Measurements from ENCODE around the gene CABP7.
"Not testable (repeated sequence)": the region's sequence is repeated elsewhere in the genome, so short reads cannot be mapped to it uniquely, and the experiment has no call there.

Gene CABP7

DNA sequence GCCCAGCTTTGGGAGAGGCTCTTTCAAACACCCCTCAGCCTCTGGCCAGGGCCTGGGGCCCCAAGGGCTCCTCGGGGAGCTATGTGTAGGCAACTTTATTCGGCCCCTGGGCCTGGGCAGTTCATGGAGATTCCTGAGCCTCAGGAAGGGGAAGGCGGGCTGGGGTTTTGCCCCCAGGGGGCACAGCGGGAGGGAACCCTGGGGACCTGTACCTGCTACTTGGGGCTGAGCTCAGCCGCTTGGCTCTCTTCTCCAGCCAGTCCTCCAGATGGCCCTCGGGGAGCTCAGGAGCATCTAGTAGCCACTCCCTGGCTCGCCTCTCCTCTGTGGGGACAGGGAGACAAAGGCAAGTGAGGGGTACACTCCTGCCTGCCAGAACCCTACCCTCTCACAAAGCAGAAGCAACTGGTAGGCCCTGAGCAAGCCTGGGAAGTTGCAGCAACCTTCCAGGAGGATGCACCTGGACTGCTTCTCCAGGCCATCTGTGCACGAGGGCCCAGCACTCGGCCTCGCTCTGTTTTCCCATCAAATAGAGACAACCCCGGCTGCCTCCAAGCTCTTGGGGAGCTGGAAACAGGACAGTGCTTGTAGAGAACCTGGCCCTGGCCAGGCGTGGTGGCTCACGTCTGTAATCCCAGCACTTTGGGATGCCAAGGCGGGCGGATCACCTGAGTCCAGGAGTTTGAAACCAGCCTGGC lies 18.5 kb downstream of the CABP7 start:
- in situ Hi-C loops (cut with HindIII; ENCODE audit: low pct_ligation_motif_present, low pct_unique_long_range_greater_than_20kb, low sequenced_read_pairs) = no loop called here
- no peak for DNase-seq

- in situ Hi-C loops (cut with HindIII; ENCODE audit: low pct_ligation_motif_present, low pct_unique_long_range_greater_than_20kb, low sequenced_read_pairs) = no loop called here
Observed at GRCh38 chr22:29739346-29739875, 19.6 kb downstream of the CABP7 start.

DNA sequence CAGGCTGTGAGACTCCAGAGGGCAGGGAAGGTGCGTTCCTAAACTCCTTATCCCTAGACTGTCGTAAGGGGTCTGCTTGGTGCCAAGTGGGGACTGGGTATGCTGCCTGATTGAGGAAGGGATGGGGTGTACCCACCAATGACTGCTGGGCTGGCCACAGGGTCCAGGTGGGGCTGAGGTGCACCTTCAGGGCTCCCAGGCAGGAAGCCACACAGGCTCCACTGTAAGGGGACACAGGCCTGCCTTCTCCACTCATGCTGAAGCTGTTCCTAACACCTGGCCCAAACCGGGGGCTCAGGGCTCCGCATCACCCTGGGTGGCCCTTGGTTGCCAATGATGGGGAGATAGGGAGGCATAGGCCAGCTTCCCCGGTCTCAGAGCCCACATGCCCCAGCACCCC lies 20.4 kb downstream of the CABP7 start:
- DNase-seq = no peak
- in situ Hi-C loops (cut with HindIII; ENCODE audit: low pct_ligation_motif_present, low pct_unique_long_range_greater_than_20kb, low sequenced_read_pairs) = no loop called here

More at GRCh38 chr22:29739346-29739875, 19.6 kb downstream of the CABP7 start:
- no peak for DNase-seq

DNA sequence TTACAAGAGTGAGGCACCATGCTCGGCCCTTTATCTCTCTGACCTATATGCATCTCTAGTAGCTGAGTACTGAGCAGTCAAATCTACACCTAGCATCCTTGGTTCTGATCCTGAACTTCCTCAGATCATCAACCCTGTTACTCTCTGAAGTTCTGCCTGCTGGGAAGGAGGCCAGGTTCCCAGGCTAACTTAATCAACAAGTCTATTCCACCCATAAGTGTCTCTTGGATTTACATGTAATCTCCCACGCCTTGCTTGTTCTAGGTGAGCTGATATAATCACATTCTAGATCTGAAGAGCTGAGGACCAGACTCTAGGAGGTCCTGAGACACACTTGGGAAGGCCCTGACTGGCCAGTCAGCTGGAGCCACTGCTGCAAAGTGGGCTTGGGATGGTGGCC lies 22.1 kb downstream of the CABP7 start:
- DNase-seq = no peak
- in situ Hi-C loops (cut with HindIII; ENCODE audit: low pct_ligation_motif_present, low pct_unique_long_range_greater_than_20kb, low sequenced_read_pairs) = no loop called here

GRCh38 chr22:29742326-29742725 lies 22.5 kb downstream of the CABP7 start:
- no peak for DNase-seq
- in situ Hi-C loops (cut with HindIII; ENCODE audit: low pct_ligation_motif_present, low pct_unique_long_range_greater_than_20kb, low sequenced_read_pairs) = no loop called here

DNA sequence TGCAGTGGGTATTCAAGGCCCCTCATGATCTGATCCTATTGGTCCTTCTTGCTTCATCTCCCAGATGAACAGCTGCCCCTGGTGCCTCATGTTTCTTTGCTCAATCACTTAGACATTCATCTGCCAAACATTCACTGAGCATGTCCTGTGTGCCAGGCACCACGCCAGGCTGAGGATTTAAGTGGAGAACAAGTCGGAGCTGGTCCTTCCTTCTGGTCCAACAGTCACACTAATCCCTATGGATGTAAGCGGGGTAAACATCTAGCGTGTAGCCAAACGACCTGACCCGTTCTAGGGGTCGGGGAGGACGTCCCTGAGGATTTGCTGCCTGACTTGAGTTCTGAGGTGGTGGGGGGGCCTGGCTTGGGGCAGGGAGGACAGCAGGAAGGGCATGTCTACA lies 25.1 kb downstream of the CABP7 start:
- DNase-seq = peak; percentile 25
- in situ Hi-C loops (cut with HindIII; ENCODE audit: low pct_ligation_motif_present, low pct_unique_long_range_greater_than_20kb, low sequenced_read_pairs) = no loop called here

DNA sequence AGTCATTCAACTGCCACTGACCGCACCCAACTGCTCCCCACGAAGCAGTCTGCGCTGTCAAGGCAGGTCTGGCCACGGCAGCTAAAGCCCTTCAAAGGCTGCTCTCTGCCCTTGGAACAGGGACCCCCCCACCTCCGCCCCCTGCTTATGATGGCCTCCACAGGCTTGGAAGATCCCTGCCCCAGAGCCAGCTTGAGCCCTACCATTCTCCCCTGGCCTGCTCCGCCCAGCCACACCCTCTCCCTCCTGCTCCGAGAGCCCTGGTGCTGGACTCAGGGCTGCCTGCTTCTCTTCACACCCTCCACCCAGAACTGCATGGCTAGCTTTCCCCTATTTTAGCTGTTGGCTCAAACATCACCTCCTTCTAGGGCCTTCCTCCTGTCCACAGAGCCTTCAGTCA lies 28.0 kb downstream of the CABP7 start:
- no peak for DNase-seq
- in situ Hi-C loops (cut with HindIII; ENCODE audit: low pct_ligation_motif_present, low pct_unique_long_range_greater_than_20kb, low sequenced_read_pairs) = no loop called here

DNA sequence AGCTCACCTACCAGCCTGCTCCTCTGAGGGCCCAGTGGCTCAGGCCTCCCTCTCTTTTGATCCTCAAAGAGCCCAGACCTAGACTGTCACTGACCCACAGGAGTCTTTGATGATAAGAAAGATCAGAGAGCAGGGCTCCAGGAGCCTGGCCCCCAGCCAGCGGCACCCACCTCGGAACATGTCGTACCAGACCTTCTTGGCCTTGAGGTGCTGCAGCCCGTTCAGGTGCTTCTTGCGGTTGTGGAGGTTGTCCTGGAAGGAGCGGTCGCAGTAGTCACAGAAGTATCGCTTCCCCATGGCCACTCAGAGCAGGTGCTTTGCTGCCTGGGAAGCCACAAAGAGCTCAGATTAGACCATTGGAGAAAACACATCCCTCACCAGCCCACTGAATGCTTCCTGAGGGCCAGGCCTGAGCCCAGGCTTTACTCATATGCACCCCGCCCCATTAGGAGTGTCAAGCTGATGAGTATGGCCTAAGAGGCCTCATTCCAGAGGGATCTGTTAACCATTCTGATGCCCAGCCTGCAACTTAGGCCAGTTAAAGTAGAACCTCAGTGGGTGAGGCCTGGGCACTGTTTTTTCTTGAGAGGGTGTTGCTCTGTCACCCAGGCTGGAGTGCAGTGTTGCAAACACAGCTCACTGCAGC lies 28.6 kb downstream of the CABP7 start:
- DNase-seq = no peak
- in situ Hi-C loops (cut with HindIII; ENCODE audit: low pct_ligation_motif_present, low pct_unique_long_range_greater_than_20kb, low sequenced_read_pairs) = no loop called here

GRCh38 chr22:29750029-29750428 lies 30.2 kb downstream of the CABP7 start:
- in situ Hi-C loops (cut with HindIII; ENCODE audit: low pct_ligation_motif_present, low pct_unique_long_range_greater_than_20kb, low sequenced_read_pairs) = no loop called here

GRCh38 chr22:29750559-29751538 lies 31.0 kb downstream of the CABP7 start:
- in situ Hi-C loops (cut with HindIII; ENCODE audit: low pct_ligation_motif_present, low pct_unique_long_range_greater_than_20kb, low sequenced_read_pairs) = no loop called here
- DNase-seq = no peak

More at GRCh38 chr22:29750029-29750428, 30.2 kb downstream of the CABP7 start:
- no peak for DNase-seq

DNA sequence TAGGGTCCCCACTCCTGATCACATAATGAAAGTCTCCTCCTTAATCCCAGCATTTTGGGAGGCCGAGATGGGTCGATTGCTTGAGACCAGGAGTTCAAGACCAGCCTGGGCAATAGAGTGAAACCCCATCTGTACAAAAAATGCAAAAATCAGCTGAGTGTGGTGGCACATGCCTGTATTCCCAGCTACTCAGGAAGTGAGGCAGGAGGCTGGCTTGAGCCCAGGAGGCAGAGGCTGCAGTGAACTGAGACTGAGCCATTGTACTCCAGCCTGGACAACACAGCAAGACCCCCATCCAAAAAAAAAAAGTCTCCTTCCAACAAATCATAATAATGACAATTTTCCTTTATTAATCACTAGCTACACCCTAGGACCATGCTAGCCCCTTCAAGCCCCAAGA lies 31.9 kb downstream of the CABP7 start:
- in situ Hi-C loops (cut with HindIII; ENCODE audit: low pct_ligation_motif_present, low pct_unique_long_range_greater_than_20kb, low sequenced_read_pairs) = no loop called here
- DNase-seq = no peak

GRCh38 chr22:29753808-29754657 lies 34.2 kb downstream of the CABP7 start:
- in situ Hi-C loops (cut with HindIII; ENCODE audit: low pct_ligation_motif_present, low pct_unique_long_range_greater_than_20kb, low sequenced_read_pairs) = no loop called here
- DNase-seq = no peak

- in situ Hi-C loops (cut with HindIII; ENCODE audit: low pct_ligation_motif_present, low pct_unique_long_range_greater_than_20kb, low sequenced_read_pairs); DNase-seq: not testable (repeated sequence)
Observed at GRCh38 chr22:29754658-29755395, 35.0 kb downstream of the CABP7 start.

DNA sequence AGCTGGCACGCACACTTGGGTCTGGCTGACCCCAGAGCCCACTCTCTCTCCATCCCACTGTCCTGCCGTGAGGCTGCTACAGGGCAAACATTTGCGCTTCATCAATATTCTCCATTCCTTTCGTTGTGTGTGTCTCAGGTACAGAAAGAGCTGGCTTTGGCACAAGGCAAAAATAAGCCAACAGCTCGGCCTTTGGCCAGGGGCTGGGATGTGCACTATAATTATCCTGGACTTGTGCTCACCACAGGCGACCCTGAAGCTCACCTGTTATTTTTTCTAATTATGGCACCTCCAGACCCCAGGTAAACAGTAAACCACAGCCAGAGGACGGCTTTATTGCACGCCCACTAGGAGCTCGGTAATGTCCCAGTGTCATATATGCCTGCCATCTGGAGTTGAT lies 36.1 kb downstream of the CABP7 start:
- no peak for DNase-seq
- in situ Hi-C loops (cut with HindIII; ENCODE audit: low pct_ligation_motif_present, low pct_unique_long_range_greater_than_20kb, low sequenced_read_pairs) = no loop called here

- no peak for DNase-seq
- in situ Hi-C loops (cut with HindIII; ENCODE audit: low pct_ligation_motif_present, low pct_unique_long_range_greater_than_20kb, low sequenced_read_pairs) = no loop called here
Observed at GRCh38 chr22:29756341-29756740, 36.5 kb downstream of the CABP7 start.

- DNase-seq = no peak
- in situ Hi-C loops (cut with HindIII; ENCODE audit: low pct_ligation_motif_present, low pct_unique_long_range_greater_than_20kb, low sequenced_read_pairs) = no loop called here
Observed at GRCh38 chr22:29757096-29757495, 37.3 kb downstream of the CABP7 start.

DNA sequence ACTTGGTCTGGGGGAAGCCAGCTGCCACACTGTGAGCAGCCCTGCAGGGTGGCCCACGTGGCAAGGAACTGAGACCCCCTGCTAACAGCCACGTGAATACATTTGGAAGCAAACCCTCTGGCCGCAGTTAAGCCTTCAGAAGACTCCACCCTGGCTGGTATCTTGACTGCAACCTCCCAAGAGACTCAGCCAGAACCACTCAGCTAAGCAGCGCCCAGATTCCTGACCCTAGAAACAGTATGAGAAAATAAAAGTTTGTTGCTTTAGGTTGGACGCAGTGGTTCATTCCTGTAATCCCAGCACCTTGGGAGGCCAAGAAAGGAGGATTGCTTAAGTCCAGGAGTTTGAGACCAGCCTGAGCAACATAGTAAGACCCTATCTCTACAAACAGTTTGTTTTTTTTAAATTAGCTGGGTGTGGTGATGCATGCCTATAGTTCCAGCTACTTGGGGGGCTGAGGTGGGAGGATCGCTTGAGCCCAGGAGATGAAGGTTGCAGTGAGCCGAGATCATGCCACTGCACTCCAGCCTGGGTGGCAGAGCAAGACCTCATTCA lies 38.3 kb downstream of the CABP7 start:
- DNase-seq = no peak
- in situ Hi-C loops (cut with HindIII; ENCODE audit: low pct_ligation_motif_present, low pct_unique_long_range_greater_than_20kb, low sequenced_read_pairs) = no loop called here

All from ACHN (cell line).